Mesothelial cell of epicardium (in vitro differentiated cells): Measurements from ENCODE around the gene TAS2R9. TPM values are rescaled to one million over a fixed set of nuclear protein-coding genes. Genes with fewer than 3 reads are reported as not detected.

Experiments
- DNase-seq, 2 experiments: peaks; one replicate each; pipeline ENCODE4 v3.0.0; 2021; ENCODE audit warnings: low spot score in 2 of 2; ENCODE audit not compliant: unreplicated experiment in 2 of 2
- H3K27ac Mint-ChIP-seq: 2 replicates; pipeline ENCODE4 v1.8.0; 2021; ENCODE audit warnings: mixed read lengths
- H3K27me3 Mint-ChIP-seq: 2 replicates; pipeline ENCODE4 v1.8.0; 2021; ENCODE audit warnings: low read depth, mixed read lengths
- H3K36me3 Mint-ChIP-seq: 2 replicates; pipeline ENCODE4 v1.8.0; 2021; ENCODE audit warnings: mixed read lengths
- H3K4me1 Mint-ChIP-seq: 2 replicates; pipeline ENCODE4 v1.8.0; 2021; ENCODE audit warnings: mixed read lengths
- H3K4me3 Mint-ChIP-seq: 2 replicates; pipeline ENCODE4 v1.8.0; 2021; ENCODE audit warnings: mild to moderate bottlenecking, moderate library complexity, mixed read lengths
- H3K9me3 Mint-ChIP-seq: 2 replicates; pipeline ENCODE4 v1.8.0; 2021; ENCODE audit warnings: mixed read lengths
- total RNA-seq: library from RNA; stranded (reverse); gene quantifications from 3 replicates; pipeline ENCODE4 v1.2.1, GENCODE V29; 2021
- TF ChIP-seq, protein P1 (sequence below): fragments of 200-600 bp; sonication (generic); IDR thresholded peaks from one replicate; pipeline ENCODE4 v1.5.0; 2021; ENCODE audit warnings: antibody characterized with exemption; ENCODE audit not compliant: unreplicated experiment

TAS2R9 gene
- total RNA-seq, 1 donor from 2014 or later = 0.56 TPM

DNA sequence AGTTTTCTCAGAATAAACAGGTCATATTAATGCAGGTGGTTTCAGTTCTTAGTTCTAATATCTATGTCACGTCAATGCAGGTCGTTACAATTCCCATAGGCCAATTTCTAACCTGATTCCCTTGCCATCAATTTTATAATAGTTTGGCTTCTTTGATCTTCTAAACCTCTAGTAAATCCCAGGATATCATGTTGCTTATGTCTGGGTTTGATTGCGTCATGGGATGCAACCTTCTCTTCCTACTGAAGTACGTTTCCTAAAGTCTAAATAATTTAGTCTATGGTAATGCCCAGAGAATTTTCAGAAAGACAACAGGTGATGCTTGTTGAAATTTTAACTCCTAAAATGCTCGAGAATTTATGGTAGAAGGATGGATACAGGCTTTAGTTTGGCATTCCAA lies 26.7 kb downstream of the TAS2R9 start:
- H3K4me1 Mint-ChIP-seq = peaks cover 11% of the 10 kb centered on the region
- TF ChIP-seq, protein P1, sequence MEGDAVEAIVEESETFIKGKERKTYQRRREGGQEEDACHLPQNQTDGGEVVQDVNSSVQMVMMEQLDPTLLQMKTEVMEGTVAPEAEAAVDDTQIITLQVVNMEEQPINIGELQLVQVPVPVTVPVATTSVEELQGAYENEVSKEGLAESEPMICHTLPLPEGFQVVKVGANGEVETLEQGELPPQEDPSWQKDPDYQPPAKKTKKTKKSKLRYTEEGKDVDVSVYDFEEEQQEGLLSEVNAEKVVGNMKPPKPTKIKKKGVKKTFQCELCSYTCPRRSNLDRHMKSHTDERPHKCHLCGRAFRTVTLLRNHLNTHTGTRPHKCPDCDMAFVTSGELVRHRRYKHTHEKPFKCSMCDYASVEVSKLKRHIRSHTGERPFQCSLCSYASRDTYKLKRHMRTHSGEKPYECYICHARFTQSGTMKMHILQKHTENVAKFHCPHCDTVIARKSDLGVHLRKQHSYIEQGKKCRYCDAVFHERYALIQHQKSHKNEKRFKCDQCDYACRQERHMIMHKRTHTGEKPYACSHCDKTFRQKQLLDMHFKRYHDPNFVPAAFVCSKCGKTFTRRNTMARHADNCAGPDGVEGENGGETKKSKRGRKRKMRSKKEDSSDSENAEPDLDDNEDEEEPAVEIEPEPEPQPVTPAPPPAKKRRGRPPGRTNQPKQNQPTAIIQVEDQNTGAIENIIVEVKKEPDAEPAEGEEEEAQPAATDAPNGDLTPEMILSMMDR = no peak
- H3K36me3 Mint-ChIP-seq = no peaks in the 10 kb centered on the region
- H3K27me3 Mint-ChIP-seq = no peaks in the 10 kb centered on the region
- no peak for DNase-seq
- no peak overlapping the region for H3K27ac Mint-ChIP-seq
- H3K4me3 Mint-ChIP-seq = no peak overlapping the region
- H3K9me3 Mint-ChIP-seq = no peaks in the 10 kb centered on the region

DNA sequence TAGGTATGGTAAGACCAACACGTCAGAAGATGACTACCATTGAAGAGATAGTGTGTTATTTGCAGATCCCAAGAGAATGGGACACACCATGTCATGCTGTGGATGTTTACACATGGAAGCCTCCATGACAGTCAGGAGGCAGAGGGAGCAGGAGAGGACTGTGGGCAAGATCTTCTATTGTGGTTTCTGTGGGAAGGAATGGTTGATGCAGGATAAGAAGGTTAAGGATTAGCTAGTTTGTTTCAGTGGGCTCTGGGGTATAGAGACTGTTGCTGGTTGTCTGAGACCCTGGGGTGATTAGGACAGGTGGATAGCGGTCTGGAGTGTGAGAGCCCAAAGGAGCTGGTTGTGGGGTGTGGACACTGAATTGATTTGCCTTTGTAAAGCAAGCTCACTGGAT lies 30.9 kb downstream of the TAS2R9 start:
- Mint-ChIP-seq H3K4me1 (peaks cover 11% of the 10 kb centered on the region), H3K9me3 (no peaks in the 10 kb centered on the region), H3K36me3 (no peaks in the 10 kb centered on the region), H3K27me3 (peaks cover 9% of the 10 kb centered on the region), H3K27ac (no peak overlapping the region), H3K4me3 (no peak overlapping the region)
- TF ChIP-seq, protein P1 = no peak
- DNase-seq = no peak

DNA sequence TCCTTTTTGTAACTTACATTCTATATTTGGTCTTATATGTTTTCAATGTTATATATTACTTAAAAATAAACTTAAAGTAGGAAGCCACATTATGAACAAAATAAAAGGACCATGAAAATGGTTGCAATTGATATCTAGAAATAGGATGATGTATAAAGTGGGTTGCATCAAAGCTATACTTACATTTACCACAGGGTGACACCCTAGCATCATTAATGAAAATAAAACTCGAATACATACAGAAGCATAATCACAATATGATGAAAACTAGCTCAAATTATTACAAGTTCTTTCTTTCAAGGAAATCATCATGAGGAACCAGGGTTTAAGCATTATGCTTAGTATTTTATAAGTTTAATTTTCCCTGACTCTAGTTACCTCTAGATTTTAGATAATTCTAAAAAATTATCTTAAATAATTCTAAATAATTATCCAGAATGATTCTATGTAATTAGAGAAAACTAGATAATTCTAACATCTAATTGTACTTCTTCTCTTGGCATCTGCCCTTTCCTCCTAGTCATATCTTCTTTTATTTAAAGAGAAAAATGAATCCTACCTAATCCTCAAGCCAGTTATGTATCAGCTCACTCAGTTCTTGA lies 38.7 kb downstream of the TAS2R9 start:
- H3K36me3 Mint-ChIP-seq = no peaks in the 10 kb centered on the region
- TF ChIP-seq, protein P1 = peak; percentile 65
- peaks cover 57% of the 10 kb centered on the region for H3K27me3 Mint-ChIP-seq
- no peak for DNase-seq
- no peaks in the 10 kb centered on the region for H3K9me3 Mint-ChIP-seq
- no peak overlapping the region for H3K4me3 Mint-ChIP-seq
- no peak overlapping the region for H3K27ac Mint-ChIP-seq
- H3K4me1 Mint-ChIP-seq = no peaks in the 10 kb centered on the region

DNA sequence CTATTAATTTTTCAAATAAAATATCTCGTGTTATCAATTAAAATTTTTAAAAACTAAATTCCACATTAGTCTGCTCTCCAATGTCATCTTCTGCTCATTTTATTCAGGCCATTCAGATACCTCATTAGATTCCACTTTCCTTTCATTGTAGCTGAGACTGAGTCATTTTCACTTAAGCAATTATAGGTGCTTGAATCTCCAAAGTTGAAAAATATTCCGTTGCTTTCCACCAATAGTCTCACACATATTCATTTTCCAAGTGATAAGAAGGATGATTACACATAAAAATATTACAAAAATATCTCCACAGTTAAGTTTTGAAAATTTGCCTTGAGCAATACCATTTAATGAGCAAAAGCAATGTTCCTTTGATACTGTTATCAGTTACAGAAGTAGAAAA lies 50.3 kb downstream of the TAS2R9 start:
- Mint-ChIP-seq H3K4me1 (no peaks in the 10 kb centered on the region), H3K27ac (no peak overlapping the region), H3K36me3 (no peaks in the 10 kb centered on the region), H3K27me3 (peaks cover 45% of the 10 kb centered on the region), H3K4me3 (no peak overlapping the region), H3K9me3 (peaks cover 11% of the 10 kb centered on the region)
- TF ChIP-seq, protein P1 = no peak
- no peak for DNase-seq

Other genes with a start within 250 kb of the TAS2R9 start
- gene MAGOHB, start 196.6 kb downstream of the TAS2R9 start, total RNA-seq = 35.4 to 38.7 TPM (median 36.8 TPM) in 3 replicates
- gene STYK1, start 136.1 kb downstream of the TAS2R9 start, total RNA-seq = 0.99 to 1.4 TPM (median 1.0 TPM) in 3 replicates
- gene YBX3, start 86.8 kb downstream of the TAS2R9 start, total RNA-seq = 147 to 163 TPM (median 150 TPM) in 3 replicates
- 0.20 to 0.40 TPM (median 0.20 TPM) in 3 replicates for gene TAS2R7, start 7.5 kb downstream of the TAS2R9 start, total RNA-seq
- gene TAS2R8, start 2.9 kb downstream of the TAS2R9 start, total RNA-seq = 0.18 to 0.42 TPM (median 0.29 TPM) in 3 replicates
- 2.5 to 3.2 TPM (median 2.7 TPM) in 3 replicates for gene TAS2R10, start 16.2 kb upstream of the TAS2R9 start, total RNA-seq
- gene PRR4, start 39.3 kb upstream of the TAS2R9 start, total RNA-seq = 5.4 to 7.2 TPM (median 5.4 TPM) in 3 replicates
- 30.3 to 44.9 TPM (median 32.6 TPM) in 3 replicates for gene PRH1, start 74.1 kb upstream of the TAS2R9 start, total RNA-seq
- gene TAS2R13, start 99.4 kb upstream of the TAS2R9 start, total RNA-seq = 3.1 to 3.8 TPM (median 3.5 TPM) in 3 replicates
- gene PRH2, start 119.1 kb upstream of the TAS2R9 start, total RNA-seq = not detected in 3 replicates
- gene TAS2R14, start 129.1 kb upstream of the TAS2R9 start, total RNA-seq = 4.5 to 6.7 TPM (median 5.4 TPM) in 3 replicates
- gene TAS2R50, start 176.7 kb upstream of the TAS2R9 start, total RNA-seq = 3.3 to 3.4 TPM (median 3.3 TPM) in 3 replicates
- gene TAS2R20, start 188.1 kb upstream of the TAS2R9 start, total RNA-seq = 3.8 to 5.0 TPM (median 4.8 TPM) in 3 replicates
- 8.0 to 9.5 TPM (median 8.5 TPM) in 3 replicates for gene TAS2R19, start 212.5 kb upstream of the TAS2R9 start, total RNA-seq
- gene TAS2R31, start 221.2 kb upstream of the TAS2R9 start, total RNA-seq = 9.3 to 9.7 TPM (median 9.5 TPM) in 3 replicates